HuH-7.5 (cell line): Measurements from ENCODE around the gene TRIM24.

Experiments
- DNase-seq: peaks from one replicate; pipeline ENCODE4 v3.0.0; 2011; ENCODE audit warnings: low spot score

TRIM24 gene

DNA sequence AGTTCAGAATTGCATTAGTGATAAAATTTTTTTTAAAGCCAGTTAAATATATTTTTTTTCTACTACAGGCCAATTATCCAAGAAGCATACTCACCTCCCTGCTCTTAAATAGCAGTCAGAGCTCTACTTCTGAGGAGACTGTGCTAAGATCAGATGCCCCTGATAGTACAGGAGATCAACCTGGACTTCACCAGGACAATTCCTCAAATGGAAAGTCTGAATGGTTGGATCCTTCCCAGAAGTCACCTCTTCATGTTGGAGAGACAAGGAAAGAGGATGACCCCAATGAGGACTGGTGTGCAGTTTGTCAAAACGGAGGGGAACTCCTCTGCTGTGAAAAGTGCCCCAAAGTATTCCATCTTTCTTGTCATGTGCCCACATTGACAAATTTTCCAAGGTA lies 119.1 kb downstream of the TRIM24 start:
- DNase-seq: no peak

DNA sequence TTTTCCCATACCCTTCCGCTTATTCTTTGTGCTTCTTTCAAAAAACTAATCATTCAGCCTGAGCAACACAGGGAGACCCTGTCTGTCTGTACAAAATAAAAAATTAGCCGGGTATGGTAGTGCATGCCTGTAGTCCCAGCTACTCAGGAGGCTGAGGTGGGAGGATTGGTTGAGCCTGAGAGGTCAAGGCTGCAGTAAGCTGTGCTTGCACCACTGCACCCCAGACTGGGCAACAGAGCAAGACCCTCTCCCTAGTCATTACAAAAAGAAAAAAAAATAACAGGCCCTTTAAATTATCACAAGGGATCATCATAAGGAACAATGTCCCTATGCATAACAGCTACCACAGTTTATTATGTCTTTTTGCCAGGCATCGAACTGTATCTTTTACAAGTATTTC lies 119.6 kb downstream of the TRIM24 start:
- DNase-seq: no peak

DNA sequence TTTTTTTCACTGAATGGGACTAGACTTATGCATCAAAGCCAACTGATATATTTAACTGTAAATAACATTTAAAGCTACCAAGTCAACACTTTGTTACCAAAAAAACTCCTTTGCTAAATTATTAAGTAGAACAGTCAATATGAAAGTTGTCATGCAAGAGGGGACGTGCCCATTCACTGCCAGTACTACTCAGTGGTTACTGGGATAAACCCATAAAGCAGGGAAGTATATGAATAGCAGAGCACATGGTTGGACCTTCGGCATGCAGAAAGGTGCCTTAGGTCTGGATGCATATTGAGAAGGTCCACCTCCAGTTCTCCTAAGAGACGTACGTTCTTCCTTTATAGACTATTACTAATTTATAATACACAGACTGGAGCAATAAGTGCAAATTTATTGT lies 121.0 kb downstream of the TRIM24 start:
- no peak for DNase-seq

DNA sequence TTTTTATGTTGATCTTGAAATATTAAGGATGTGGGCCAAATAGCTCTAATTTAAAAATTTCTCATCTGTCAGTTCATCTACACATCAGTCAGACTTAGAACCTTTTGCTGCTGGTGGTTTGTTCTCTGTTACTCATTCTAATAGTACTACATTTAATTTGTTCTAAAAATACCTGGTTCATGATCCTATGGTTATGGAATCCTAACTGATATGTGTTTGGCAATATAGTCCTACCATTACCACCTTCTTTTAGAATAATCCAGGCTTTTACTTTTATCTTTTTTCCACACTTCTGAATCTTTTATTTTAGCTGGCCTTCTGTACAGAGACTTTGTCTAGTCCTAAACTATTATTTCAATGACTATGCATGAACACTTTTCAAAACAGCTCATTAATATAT lies 124.2 kb downstream of the TRIM24 start:
- no peak for DNase-seq

DNA sequence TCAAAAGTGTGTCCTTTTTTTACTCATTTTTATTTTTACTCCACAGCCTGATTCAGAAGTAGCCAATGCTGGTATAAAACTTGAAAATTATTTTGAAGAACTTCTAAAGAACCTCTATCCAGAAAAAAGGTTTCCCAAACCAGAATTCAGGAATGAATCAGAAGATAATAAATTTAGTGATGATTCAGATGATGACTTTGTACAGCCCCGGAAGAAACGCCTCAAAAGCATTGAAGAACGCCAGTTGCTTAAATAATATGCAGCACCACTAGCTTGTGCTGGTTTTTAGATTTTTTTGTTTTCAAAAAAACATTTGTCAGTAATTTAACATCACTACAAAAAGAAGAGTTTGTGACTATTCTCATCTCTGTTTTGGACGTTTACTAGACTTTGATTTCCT lies 124.6 kb downstream of the TRIM24 start:
- DNase-seq: no peak

DNA sequence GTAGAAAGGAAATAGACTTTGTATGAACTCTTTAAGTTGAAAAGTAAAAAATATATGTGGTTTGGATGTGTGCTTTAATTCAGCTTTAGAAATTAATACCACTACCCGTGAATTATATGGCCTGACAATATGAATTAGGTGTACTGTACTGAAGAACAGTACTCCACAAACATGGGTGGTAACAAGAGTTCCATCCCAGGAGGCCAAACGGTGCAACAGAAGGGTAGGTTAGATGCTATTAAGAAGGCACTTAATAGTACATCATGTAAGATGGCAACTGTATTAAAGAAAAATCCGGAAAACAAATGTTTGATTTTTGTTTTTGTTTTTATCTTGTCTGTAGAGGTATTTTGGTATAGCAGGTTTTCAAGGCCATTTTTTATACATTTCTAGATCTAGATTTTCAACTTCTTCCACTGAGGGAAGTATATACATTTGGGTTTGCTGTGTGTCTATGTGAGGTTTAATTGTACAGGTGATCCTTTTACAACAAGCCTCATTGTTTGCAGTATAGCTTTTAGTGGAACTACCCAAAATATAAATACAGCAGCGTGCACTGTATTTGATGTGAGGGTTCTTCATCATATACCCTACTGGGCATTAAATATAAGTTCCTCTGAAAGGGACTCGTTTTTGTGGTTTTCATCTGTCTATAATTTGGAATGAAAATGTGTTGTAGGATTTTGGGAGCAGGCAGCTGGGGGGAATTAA lies 125.4 kb downstream of the TRIM24 start:
- DNase-seq: no peak

DNA sequence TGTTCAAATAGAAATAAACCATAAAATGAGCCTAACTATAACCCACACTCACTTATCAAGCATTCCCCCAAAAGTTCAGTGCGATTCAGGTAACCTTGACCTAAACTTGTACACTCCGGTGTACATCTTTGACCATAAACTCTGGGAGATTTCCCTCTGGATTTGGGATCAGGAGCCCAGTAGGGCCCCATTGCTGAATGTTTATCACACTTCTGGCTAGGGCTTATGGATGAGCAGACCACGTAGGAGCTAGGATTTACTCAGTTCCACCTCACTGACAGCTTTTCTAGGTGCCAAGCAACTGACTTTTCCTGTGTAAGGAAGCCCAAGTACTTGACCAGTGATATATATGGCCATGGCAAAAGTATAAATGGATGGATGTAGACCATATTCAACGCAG lies 127.4 kb downstream of the TRIM24 start:
- DNase-seq: no peak

DNA sequence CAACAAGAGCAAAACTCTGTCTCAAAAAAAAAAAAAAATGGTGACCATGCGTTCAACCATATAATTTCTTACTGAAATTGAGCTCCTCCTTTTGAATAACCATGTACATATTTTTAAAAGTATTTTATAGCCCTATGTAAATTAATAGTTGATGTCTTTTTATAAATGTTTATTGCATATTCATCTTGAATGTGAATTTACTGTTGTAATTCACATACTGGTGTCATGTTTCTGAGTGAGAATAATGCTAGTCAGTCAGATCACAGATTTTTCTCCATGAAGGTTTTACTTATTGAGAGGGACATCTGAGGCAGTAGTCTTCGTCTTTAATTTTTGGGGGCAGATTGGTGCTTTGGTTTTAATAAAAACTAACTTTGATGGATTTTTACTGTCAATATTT lies 128.9 kb downstream of the TRIM24 start:
- no peak for DNase-seq

DNA sequence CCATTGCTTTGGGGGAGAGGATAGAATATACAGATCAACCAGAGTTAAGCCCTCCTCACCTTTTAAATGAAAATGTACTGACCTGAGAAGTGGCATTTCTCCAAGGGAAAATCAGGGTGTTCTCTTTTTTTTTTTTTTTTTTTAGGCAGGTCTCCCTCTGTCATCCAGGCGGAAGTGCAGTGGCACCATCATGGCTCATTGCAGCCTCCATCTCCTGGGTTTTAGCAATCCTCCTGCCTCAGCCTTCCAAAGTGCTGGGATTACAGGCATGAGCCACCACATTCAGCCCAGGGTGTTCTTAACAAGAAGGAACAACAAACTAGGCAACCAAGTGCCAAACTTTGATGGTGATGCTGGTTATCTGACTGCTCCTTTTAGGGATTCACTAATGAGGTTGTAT lies 130.1 kb downstream of the TRIM24 start:
- no peak for DNase-seq

DNA sequence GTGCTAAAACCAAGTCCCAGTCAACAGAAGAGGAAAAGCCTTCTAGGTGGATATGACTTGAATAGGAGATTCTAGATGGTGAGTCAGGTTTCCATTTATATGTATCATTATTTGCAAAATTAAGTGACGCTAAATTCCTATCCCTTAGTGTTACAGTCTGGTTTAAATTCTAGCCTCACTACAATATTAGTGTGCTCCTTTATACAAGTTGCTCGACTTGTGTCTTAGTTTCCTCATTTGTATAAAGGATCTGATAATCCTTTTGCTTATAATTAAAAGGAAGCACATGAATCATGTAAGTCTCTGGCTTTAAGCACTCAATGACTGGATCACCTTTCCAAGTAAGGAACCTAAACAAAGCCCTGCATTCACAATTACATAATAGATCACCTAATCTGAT lies 135.4 kb downstream of the TRIM24 start:
- no peak for DNase-seq

DNA sequence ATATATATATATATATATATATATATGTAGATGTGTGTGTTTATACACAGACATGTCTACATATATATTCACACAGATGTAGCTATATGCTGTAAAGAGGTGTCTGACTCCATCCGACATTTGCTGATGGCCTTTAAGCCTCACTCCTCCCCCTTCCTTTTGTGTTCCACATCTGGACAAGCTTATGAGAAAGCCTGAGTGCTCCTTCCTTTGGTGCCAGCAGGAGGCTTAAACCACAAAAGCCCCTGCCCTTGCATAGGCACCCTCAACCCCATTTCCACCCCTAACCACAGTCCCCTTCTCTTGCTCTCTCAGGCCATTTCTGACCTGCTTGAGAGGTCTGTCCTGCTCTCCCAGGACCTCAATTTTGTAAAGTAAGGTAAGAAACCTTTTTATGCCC lies 142.4 kb downstream of the TRIM24 start:
- no peak for DNase-seq

DNA sequence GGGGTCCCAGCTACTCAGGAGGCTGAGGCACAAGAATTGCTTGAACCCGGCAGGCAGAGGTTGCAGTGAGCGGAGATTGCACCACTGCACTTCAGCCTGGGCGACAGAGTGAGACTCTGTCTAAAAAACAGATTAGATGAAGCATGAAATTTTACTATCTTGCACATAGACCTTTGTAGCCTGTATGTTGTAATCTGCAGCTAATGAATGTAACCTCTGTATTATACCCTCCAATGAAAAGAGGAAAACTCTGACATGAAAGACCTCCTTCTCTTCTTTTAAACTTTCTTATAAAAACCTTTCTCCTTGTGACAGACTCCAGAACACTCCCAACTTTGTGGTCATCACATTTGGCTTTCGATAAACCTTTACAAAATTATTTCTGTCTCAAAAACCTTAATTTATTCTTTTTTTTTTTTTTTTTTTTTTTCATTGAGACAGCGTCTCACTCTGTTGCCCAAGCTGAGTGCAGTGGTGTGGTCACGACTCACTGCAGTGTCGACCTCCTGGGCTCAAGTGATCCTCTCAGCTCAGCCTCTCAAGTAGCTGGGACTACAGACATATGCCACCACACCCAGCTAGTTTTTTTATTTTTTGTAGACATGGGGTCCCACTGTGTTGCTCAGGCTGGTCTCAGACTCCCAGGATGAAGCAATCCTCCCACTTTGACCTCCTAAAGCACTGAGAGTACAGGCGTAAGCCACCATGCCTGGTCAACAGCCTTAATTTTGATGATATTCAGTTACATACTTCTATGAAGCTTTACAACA lies 143.7 kb downstream of the TRIM24 start:
- DNase-seq: no peak

DNA sequence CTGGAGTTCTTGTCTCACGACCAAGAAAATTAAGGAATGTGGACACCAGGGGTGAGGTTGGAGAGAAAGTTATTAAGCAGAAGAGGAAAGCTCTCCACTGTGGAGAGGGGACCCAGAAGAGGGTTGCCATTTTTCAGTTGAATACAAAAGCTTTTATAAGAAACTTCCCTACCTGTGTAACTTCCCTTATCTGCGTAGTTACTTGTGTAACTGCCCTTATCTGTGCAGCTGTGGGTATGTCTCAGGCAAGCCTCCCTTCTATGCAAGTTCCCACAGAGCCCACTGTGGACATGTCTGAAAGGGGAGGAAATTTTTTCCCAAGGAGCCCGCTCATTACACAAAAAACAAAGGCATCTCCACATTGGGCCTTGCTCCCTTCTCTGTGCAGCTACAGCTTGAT lies 146.2 kb downstream of the TRIM24 start:
- DNase-seq: no peak

DNA sequence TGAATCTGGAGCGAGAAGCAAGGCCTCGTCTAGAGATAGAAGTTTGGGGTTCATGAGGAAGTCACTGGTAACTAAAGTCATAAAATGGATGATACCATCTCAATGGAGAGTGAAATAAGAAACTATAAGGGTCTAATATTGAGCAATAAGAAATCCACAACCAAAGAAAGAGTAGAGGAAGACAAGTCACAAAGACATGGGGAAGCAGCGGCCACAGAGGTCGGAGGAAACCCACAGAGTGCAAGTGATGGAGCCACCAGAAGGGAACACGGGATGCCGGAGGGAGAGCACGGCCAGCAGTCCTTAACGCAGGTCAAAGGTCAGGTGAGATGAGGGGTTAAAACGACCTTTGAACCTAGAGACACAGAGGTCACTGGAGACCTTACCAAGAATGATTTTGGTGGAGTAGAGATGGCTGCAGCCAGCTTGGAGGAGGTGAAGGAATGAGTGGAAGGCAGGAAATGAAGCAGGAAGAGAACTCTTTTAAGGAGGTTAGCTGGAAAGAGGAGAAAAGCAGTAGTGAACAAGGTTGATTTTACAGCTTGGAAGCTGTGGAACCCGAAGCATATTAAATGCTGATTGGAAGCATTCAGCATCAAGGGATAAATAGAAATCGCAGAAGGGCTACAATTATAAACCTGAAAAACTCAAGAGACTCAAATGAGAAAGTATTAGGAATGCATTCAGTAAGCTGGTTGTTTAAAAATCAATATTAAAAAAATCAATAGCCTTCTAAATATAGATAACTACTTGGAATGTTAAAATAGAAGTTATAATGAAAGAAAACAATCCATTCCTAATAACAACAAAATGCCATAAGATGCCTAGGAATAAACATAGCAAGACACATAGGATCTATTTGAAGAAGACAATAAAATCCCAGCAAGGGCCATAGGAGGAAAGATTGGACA lies 147.4 kb downstream of the TRIM24 start:
- DNase-seq: no peak

DNA sequence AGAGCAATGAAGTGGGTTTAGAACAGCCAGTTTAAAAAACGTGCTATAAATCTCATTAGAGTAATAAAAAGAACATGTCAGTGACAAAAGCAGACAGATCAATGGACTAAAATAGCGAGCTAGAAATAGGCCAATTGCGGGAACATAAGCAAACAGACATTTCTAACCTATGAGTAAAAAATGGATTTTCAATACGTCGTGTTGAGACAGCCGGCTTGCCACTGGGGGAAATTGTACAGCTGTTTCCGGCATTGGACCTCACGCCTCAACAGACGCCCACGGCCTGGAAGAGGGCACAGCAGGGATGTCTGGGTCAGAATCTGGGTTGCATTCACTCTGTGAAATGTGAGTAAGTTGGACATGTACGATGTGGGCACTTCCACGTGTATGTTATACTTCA lies 148.2 kb downstream of the TRIM24 start:
- no peak for DNase-seq

DNA sequence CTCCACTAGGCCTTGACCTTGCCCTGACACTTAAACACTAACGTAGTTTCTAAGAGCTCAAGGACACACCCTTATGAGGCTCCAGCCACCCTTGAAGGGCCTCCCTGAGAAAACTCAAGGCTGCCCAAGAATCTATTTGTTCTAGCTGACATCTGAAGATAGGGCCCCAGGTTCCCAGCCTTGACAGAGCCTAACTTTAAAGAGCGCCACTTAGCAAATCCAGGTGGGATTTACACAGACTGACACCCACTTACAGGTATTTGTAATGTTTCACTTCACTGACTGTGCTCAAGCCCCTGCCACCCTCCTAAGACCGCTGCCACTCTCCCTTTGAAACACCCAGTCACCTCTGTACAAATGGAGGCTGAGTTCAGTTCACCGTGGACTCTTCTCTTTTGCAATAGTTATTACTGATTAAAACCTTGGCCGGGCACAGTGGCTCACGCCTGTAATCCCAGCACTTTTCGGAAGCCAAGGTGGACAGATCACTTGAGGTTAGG lies 150.7 kb downstream of the TRIM24 start:
- no peak for DNase-seq

DNA sequence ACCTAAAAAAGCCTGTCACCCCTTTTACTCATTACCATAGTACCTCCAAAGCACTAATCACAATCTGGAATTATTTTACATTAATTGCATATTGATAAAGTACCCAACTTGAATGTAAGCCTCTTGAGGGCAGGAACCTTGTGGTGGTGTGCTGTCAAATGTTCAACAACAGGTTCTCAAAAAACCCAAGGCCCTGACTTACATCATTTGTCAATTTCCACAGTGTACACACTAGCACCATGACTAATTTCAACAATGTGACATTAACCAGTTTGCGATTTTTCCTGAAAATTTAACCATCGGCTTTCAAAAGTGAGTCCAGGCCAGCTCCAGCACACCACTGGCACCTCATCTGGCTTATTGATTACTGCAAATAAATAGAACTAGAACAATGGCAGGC lies 153.6 kb downstream of the TRIM24 start:
- DNase-seq: no peak

DNA sequence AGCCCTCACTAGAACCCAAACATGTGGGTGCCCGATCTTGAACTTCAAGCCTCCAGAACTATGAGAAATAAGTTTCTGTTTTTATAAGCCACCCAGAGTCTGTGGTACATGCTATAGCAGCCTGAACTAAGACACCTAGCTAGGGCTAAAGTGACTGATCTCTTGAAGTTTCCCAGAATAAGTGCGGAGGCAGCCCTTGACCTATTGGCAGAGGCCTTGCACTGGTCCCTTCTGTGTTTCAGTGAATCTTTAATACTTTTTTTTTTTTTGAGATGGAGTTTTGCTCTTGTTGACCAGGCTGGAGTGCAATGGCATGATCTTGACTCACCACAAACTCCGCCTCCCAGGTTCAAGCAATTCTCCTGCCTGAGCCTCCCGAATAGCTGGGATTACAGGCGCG lies 156.0 kb downstream of the TRIM24 start:
- no peak for DNase-seq

DNA sequence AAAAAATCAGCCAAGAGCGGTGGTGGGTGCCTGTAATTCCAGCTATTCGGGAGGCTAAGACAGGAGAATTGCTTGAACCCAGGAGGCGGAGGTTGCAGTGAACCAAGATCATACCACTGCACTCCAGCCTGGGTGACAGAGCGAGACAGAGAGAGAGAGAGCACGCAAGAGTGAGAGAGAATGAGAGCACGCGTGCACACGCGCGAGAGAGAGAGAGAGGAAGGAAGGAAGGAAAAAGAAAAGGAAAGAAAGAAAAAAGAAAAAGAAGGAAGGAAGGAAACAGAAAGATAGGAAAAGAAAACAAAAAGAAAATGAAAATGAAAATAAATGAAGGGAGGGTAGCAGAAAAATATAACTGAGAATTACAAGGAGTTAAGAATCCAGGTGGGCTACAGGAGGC lies 158.4 kb downstream of the TRIM24 start:
- DNase-seq: no peak

DNA sequence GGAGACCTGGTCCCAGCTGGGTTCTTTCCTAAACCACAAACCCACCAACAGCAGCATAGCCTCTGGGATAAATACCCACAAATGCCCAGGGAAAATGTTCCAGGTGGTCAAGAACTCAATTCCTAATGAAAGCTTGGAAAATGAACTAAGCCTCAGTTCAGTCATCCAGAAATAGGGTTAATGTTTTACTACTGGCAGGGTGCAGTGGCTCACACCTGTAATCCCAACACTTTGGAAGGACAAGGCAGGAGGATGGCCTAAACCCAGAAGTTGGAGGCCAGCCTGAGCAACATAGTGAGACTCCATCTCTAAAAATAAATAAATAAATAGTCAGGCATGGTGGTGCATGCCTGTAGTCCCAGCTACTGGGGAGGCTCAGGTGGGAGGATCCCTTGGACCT lies 158.9 kb downstream of the TRIM24 start:
- DNase-seq: no peak

DNA sequence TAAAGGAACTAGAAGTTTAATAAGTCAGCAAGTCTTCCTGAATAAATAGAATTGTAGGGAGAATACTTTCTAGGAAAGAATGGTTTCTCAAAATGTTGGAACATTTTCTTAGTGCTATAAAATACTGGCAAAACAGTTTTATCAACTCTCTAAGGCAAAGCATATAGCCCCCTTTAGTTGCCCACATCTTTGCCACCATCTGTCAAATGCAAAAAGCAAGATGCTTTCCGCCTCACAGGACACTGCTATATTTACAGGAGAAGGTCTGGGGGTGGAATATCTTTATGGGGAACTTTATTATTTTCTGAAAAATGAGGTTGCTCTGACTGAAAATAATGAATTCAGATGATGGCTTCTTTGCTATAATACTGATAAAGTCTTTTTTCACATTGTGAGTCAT lies 162.8 kb downstream of the TRIM24 start:
- no peak for DNase-seq

DNA sequence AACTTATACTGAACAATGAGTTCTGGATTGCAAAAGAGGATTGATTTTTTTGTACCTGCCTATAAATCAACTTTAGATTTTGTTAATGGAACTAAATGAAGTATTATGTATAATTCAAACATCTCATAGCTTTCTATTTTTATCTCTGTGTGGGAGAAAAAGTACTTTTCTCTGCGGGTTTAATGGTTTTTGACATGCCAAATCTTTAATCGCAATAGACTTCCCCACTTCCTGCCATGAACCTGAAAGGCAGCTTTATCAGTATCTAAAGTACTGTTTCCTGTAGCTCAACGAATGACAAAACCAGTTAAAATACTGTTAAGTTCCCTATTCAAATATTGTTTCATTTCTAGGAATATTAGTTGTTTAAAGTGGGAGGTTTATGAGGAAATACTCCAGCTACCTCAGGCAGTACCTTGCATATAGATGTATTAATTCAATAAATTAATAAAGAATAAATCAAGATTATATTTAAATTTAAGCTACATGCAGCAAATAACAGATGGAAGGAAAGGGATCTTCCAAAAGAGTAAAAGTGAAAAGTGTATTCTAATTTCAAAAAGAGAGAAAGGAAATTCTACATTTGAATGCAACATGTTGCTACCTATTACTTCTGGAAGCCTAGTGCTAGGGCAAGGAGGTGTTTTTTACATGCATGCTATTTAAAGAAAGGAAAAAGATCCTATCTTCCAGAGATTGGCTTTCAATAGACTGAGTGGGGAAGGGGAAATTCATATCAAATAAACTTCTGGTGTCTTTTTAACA lies 165.2 kb downstream of the TRIM24 start:
- no peak for DNase-seq
